IMR-90 (cell line): Measurements from ENCODE around the gene MYO9A. TPM values are rescaled to one million over a fixed set of nuclear protein-coding genes. Genes with fewer than 3 reads are reported as not detected.
A peak's percentile ranks its signal among the peaks of the same experiment; 100 is the strongest.

Source experiments
- ATAC-seq: fragments of 200-7000 bp; cut with Tn5 transposase; 2 replicates; pipeline ENCODE4 v1.9.1; 2020; ENCODE audit warnings: low read depth, mild to moderate bottlenecking, moderate library complexity
- BruUV-seq: library from RNA; stranded (reverse); fragments of 400-500 nt; replicated peaks from 2 replicates; lab custom pipeline; 2021; lab: Mats Ljungman, UMichigan
- CTCF ChIA-PET: fragments of 300-600 bp; formaldehyde crosslinking; extraction: SDS; loops from one replicate; lab custom pipeline; 2021; ENCODE audit warnings: antibody characterized with exemption; lab: Yijun Ruan, JAX
- POLR2A ChIA-PET: fragments of 300-600 bp; sonication (Branson Sonifier 250); formaldehyde crosslinking; loops from one replicate; lab custom pipeline; 2022; ENCODE audit warnings: antibody characterized with exemption; ENCODE audit not compliant: unreplicated experiment; lab: Charles Lee
- DNase-seq: peaks from one replicate; pipeline ENCODE4 v3.0.0; 2013
- H2AFZ ChIP-seq: replicated peaks from 2 replicates; pipeline ENCODE3; 2013; ENCODE audit warnings: low read length, mild to moderate bottlenecking; ENCODE audit not compliant: poor library complexity
- H2AK5ac ChIP-seq: 2 replicates; pipeline ENCODE4 v1.6.1; 2013; ENCODE audit warnings: low read depth, low read length, inconsistent platforms
- H2AK9ac ChIP-seq: replicated peaks from 2 replicates; pipeline ENCODE3; 2013; ENCODE audit warnings: mild to moderate bottlenecking, low read depth, low read length, moderate library complexity; ENCODE audit not compliant: poor library complexity
- H2BK120ac ChIP-seq: 2 replicates; pipeline ENCODE4 v1.6.1; 2013; ENCODE audit warnings: low read depth, low read length, inconsistent platforms
- H2BK15ac ChIP-seq: 3 replicates; pipeline ENCODE4 v1.6.1; 2013; ENCODE audit warnings: low read depth, low read length, inconsistent platforms
- H2BK20ac ChIP-seq: 2 replicates; pipeline ENCODE4 v1.6.1; 2013; ENCODE audit warnings: low read depth, mild to moderate bottlenecking, inconsistent platforms, low read length, moderate library complexity
- H2BK5ac ChIP-seq: 2 replicates; pipeline ENCODE4 v1.6.1; 2013; ENCODE audit warnings: mild to moderate bottlenecking, low read depth, low read length, inconsistent platforms; ENCODE audit not compliant: poor library complexity, severe bottlenecking
- H3K14ac ChIP-seq: replicated peaks from 2 replicates; pipeline ENCODE4 v1.6.1; 2013; ENCODE audit warnings: low read depth, low read length, inconsistent platforms
- H3K18ac ChIP-seq: 2 replicates; pipeline ENCODE4 v1.6.1; 2013; ENCODE audit warnings: low read depth, low read length, control low read depth
- H3K23ac ChIP-seq: 2 replicates; pipeline ENCODE4 v1.6.1; 2013; ENCODE audit warnings: low read depth, low read length, inconsistent platforms
- H3K27ac ChIP-seq: 2 replicates; pipeline ENCODE4 v1.5.1; 2013; ENCODE audit warnings: mild to moderate bottlenecking, control low read depth, low read length; ENCODE audit not compliant: insufficient read depth
- H3K27me3 ChIP-seq: 2 replicates; pipeline ENCODE4 v1.6.1; 2013; ENCODE audit warnings: low read length; ENCODE audit not compliant: control insufficient read depth, insufficient read depth
- H3K36me3 ChIP-seq: 2 replicates; pipeline ENCODE4 v1.6.1; 2013; ENCODE audit warnings: low read length, mixed read lengths; ENCODE audit not compliant: control insufficient read depth, insufficient read depth
- H3K4ac ChIP-seq: 2 replicates; pipeline ENCODE4 v1.6.1; 2013; ENCODE audit warnings: low read depth, low read length, inconsistent platforms
- H3K4me1 ChIP-seq: 2 replicates; pipeline ENCODE4 v1.6.1; 2013; ENCODE audit warnings: low read length, mixed read lengths; ENCODE audit not compliant: control insufficient read depth, insufficient read depth
- H3K4me2 ChIP-seq: 2 replicates; pipeline ENCODE4 v1.6.1; 2013; ENCODE audit warnings: low read depth, mild to moderate bottlenecking, control low read depth, low read length, moderate library complexity
- H3K4me3 ChIP-seq: 2 replicates; pipeline ENCODE4 v1.5.1; 2013; ENCODE audit warnings: low read depth, mild to moderate bottlenecking, control low read depth, low read length, moderate library complexity; ENCODE audit not compliant: insufficient read depth
- H3K56ac ChIP-seq: 2 replicates; pipeline ENCODE4 v1.6.1; 2013; ENCODE audit warnings: low read length, inconsistent platforms; ENCODE audit not compliant: insufficient read depth; ENCODE audit errors: extremely low read depth
- H3K79me1 ChIP-seq, 2 experiments: 2 replicates each; pipeline ENCODE4 v1.6.1; 2013; ENCODE audit warnings: low read length in 2 of 2, inconsistent platforms in 1 of 2, low read depth in 1 of 2
- H3K9ac ChIP-seq: 2 replicates; pipeline ENCODE4 v1.6.1; 2013; ENCODE audit warnings: low read depth, low read length, control low read depth
- H3K9me1 ChIP-seq: 2 replicates; pipeline ENCODE4 v1.6.1; 2013; ENCODE audit warnings: low read length, inconsistent platforms; ENCODE audit not compliant: insufficient read depth
- H3K9me3 ChIP-seq: 2 replicates; pipeline ENCODE4 v1.6.1; 2013; ENCODE audit warnings: low read length; ENCODE audit not compliant: control insufficient read depth, insufficient read depth
- H4K20me1 ChIP-seq: 2 replicates; pipeline ENCODE4 v1.6.1; 2013; ENCODE audit warnings: low read length, inconsistent platforms; ENCODE audit not compliant: insufficient read depth
- H4K5ac ChIP-seq: 2 replicates; pipeline ENCODE4 v1.6.1; 2013; ENCODE audit warnings: mild to moderate bottlenecking, low read depth, low read length, control low read depth
- H4K8ac ChIP-seq, 2 experiments: 2 replicates each; pipeline ENCODE4 v1.6.1; 2013; ENCODE audit warnings: low read depth in 2 of 2, low read length in 2 of 2, control low read depth in 1 of 2, inconsistent platforms in 1 of 2
- H4K91ac ChIP-seq: 2 replicates; pipeline ENCODE4 v1.6.1; 2013; ENCODE audit warnings: low read depth, low read length, inconsistent platforms; ENCODE audit not compliant: insufficient read depth
- BHLHE40 ChIP-seq: fragments of 150-350 bp; IDR thresholded peaks from 2 replicates; pipeline ENCODE4 v1.6.1; 2016; ENCODE audit warnings: mild to moderate bottlenecking, low read depth, low read length
- CEBPB ChIP-seq: IDR thresholded peaks from 2 replicates; pipeline ENCODE4 v1.6.1; 2012; ENCODE audit warnings: low read depth, low read length, improper control_type of control experiment
- CHD1 ChIP-seq: IDR thresholded peaks from 2 replicates; pipeline ENCODE4 v1.6.1; 2012; ENCODE audit warnings: low read depth, low read length, improper control_type of control experiment
- FOS ChIP-seq: fragments of 150-350 bp; IDR thresholded peaks from 2 replicates; pipeline ENCODE4 v1.6.1; 2016; ENCODE audit warnings: low read depth, low read length
- MAFK ChIP-seq: IDR thresholded peaks from 2 replicates; pipeline ENCODE4 v1.6.1; 2012; ENCODE audit warnings: low read depth, low read length, improper control_type of control experiment
- MAZ ChIP-seq: IDR thresholded peaks from 2 replicates; pipeline ENCODE4 v1.6.1; 2012; ENCODE audit warnings: low read depth, mild to moderate bottlenecking, low read length, improper control_type of control experiment, moderate library complexity, borderline replicate concordance
- MXI1 ChIP-seq: IDR thresholded peaks from 2 replicates; pipeline ENCODE4 v1.6.1; 2012; ENCODE audit warnings: low read depth, mild to moderate bottlenecking, low read length, moderate library complexity, borderline replicate concordance
- NFE2L2 ChIP-seq: fragments of 150-350 bp; IDR thresholded peaks from 2 replicates; pipeline ENCODE4 v1.6.1; 2016; ENCODE audit warnings: low read depth, mild to moderate bottlenecking, low read length
- POLR2A ChIP-seq: IDR thresholded peaks from 2 replicates; pipeline ENCODE4 v1.6.1; 2012; ENCODE audit warnings: mild to moderate bottlenecking, low read depth, low read length
- RAD21 ChIP-seq: IDR thresholded peaks from 2 replicates; pipeline ENCODE4 v1.6.1; 2012; ENCODE audit warnings: low read length, improper control_type of control experiment
- RCOR1 ChIP-seq: IDR thresholded peaks from 2 replicates; pipeline ENCODE4 v1.6.1; 2012; ENCODE audit warnings: mild to moderate bottlenecking, low read length, improper control_type of control experiment; ENCODE audit not compliant: insufficient replicate concordance
- RFX5 ChIP-seq: IDR thresholded peaks from 2 replicates; pipeline ENCODE4 v1.8.0; 2012; ENCODE audit warnings: low read depth, mild to moderate bottlenecking, low read length, moderate library complexity
- SMC3 ChIP-seq: fragments of 150-350 bp; IDR thresholded peaks from 2 replicates; pipeline ENCODE4 v1.6.1; 2016; ENCODE audit warnings: low read depth, mild to moderate bottlenecking, antibody characterized with exemption, low read length, moderate library complexity
- WGBS, 2 experiments: methylation state at CpG; one replicate each; pipeline versions ENCODE4 v1.1.5 to v1.1.7; 2013; ENCODE audit warnings: missing lambda C conversion rate in 2 of 2; ENCODE audit not compliant: insufficient read length in 1 of 2; ENCODE audit errors: extremely low coverage in 2 of 2; 5-methylcytosine and 5-hydroxymethylcytosine counted together
- dilution Hi-C: fragments of 300-500 bp; cut with HindIII; formaldehyde crosslinking; loops from one replicate; pipeline ENCODE4 v1.14.3; 2018; ENCODE audit warnings: low sequenced_read_pairs; ENCODE audit not compliant: unreplicated experiment
- in situ Hi-C: fragments of 300-500 bp; cut with MboI; formaldehyde crosslinking; loops from 3 replicates; pipeline ENCODE4 v1.14.3; 2019; ENCODE audit warnings: low sequenced_read_pairs, inconsistent platforms, mixed read lengths
- intact Hi-C: fragments of 100-400 bp; cut with micrococcal nuclease; formaldehyde crosslinking; loops from 2 replicates; pipeline ENCODE4 v1.10.0; 2022
- polyA plus RNA-seq, 3 experiments: library from polyadenylated mRNA; depleted of rRNA; stranded (reverse); fragments of >200 nt; gene quantifications; 2 replicates each; pipeline ENCODE4 v1.2.3, GENCODE V29; 2012; ENCODE audit warnings: low replicate concordance in 1 of 3
- total RNA-seq: library from RNA; depleted of rRNA; stranded (reverse); fragments of >200 nt; gene quantifications from 2 replicates; pipeline ENCODE4 v1.2.3, GENCODE V29; 2012
- TF ChIP-seq, protein P1 (sequence below): conservative IDR thresholded peaks from 2 replicates; pipeline ENCODE4 v1.5.1; 2012; ENCODE audit warnings: mild to moderate bottlenecking, low read depth, low read length, improper control_type of control experiment
- TF ChIP-seq, protein P2 (sequence below): fragments of 150-350 bp; IDR thresholded peaks from 2 replicates; pipeline ENCODE4 v1.6.1; 2016; ENCODE audit warnings: low read depth, mild to moderate bottlenecking, low read length, moderate library complexity, borderline replicate concordance
- TF ChIP-seq, protein P3 (sequence below): fragments of 150-350 bp; IDR thresholded peaks from 2 replicates; pipeline ENCODE4 v1.6.1; 2017; ENCODE audit warnings: mild to moderate bottlenecking, antibody characterized with exemption, low read length, low read depth

MYO9A gene
- total and polyA plus RNA-seq, 2 of the 4 experiments (the other 2 are of a cell fraction), result 6.0 to 49.5 TPM

DNA sequence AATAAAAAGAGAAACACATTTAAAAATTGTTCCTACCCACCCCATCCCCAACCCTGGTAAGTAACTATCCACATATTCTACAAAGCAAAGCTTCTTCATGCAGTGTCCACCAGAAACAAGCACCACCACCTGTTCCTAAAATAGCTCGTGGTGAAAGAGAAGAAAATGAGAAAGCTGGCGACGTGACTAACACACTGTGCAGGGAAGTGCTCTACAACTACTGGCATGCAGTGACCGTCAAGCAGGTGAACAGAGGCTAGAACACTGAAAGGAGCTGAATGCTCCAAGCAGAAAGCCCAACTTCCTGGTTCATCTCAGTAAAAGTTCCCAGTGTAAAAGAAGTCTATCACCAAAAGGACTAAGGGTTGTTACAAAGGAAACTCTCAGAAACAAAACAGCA is 226.9 kb downstream of the MYO9A start:
- H3K4ac ChIP-seq, result no peak overlapping the region
- H3K9me3 ChIP-seq, result no peaks in the 10 kb centered on the region
- TF ChIP-seq, protein P1, sequence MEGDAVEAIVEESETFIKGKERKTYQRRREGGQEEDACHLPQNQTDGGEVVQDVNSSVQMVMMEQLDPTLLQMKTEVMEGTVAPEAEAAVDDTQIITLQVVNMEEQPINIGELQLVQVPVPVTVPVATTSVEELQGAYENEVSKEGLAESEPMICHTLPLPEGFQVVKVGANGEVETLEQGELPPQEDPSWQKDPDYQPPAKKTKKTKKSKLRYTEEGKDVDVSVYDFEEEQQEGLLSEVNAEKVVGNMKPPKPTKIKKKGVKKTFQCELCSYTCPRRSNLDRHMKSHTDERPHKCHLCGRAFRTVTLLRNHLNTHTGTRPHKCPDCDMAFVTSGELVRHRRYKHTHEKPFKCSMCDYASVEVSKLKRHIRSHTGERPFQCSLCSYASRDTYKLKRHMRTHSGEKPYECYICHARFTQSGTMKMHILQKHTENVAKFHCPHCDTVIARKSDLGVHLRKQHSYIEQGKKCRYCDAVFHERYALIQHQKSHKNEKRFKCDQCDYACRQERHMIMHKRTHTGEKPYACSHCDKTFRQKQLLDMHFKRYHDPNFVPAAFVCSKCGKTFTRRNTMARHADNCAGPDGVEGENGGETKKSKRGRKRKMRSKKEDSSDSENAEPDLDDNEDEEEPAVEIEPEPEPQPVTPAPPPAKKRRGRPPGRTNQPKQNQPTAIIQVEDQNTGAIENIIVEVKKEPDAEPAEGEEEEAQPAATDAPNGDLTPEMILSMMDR, result no peak
- TF ChIP-seq, protein P2, sequence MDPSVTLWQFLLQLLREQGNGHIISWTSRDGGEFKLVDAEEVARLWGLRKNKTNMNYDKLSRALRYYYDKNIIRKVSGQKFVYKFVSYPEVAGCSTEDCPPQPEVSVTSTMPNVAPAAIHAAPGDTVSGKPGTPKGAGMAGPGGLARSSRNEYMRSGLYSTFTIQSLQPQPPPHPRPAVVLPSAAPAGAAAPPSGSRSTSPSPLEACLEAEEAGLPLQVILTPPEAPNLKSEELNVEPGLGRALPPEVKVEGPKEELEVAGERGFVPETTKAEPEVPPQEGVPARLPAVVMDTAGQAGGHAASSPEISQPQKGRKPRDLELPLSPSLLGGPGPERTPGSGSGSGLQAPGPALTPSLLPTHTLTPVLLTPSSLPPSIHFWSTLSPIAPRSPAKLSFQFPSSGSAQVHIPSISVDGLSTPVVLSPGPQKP, result no peak
- TF ChIP-seq NFE2L2, result no peak
- TF ChIP-seq SMC3, result no peak
- TF ChIP-seq BHLHE40, result no peak
- no peak for TF ChIP-seq FOS
- no peak for TF ChIP-seq MXI1
- TF ChIP-seq RFX5, result no peak
- TF ChIP-seq CHD1, result no peak
- TF ChIP-seq RAD21, result no peak
- no peak for TF ChIP-seq POLR2A
- no peak for TF ChIP-seq MAFK
- no peak for TF ChIP-seq CEBPB
- no peak for TF ChIP-seq MAZ
- no peak for TF ChIP-seq RCOR1
- TF ChIP-seq, protein P3, sequence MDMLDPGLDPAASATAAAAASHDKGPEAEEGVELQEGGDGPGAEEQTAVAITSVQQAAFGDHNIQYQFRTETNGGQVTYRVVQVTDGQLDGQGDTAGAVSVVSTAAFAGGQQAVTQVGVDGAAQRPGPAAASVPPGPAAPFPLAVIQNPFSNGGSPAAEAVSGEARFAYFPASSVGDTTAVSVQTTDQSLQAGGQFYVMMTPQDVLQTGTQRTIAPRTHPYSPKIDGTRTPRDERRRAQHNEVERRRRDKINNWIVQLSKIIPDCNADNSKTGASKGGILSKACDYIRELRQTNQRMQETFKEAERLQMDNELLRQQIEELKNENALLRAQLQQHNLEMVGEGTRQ, result no peak
- no peak overlapping the region for H2AFZ ChIP-seq
- intact Hi-C loops (no loop called here), dilution Hi-C loops (no loop called here), in situ Hi-C loops (no loop called here)
- H4K91ac ChIP-seq, result no peak overlapping the region
- no peaks in the 10 kb centered on the region for H3K4me1 ChIP-seq
- H3K36me3 ChIP-seq, result peaks cover 2% of the 10 kb centered on the region; the same call in 1 of the 2 replicates
- H3K9me1 ChIP-seq, result 0 out of 2 replicates have a peak, but pooled peaks cover 2% of the 10 kb centered on the region
- no peak overlapping the region for H2BK15ac ChIP-seq
- H3K4me3 ChIP-seq, result no peak overlapping the region
- no peak overlapping the region for H2AK5ac ChIP-seq
- no peak overlapping the region for H3K56ac ChIP-seq
- H2AK9ac ChIP-seq, result no peak overlapping the region
- no peak overlapping the region for H3K27ac ChIP-seq
- no peak overlapping the region for H3K9ac ChIP-seq
- WGBS, 2 experiments, result no CpG with 5 or more reads among the region's 4 CpGs
- no TSS peak for BruUV-seq
- H2BK5ac ChIP-seq, result no peak overlapping the region
- DNase-seq (peak; percentile 0), ATAC-seq (no peak)
- no peaks in the 10 kb centered on the region for H4K20me1 ChIP-seq
- POLR2A ChIA-PET, result no interaction called here
- H3K23ac ChIP-seq, result no peak overlapping the region
- no peak overlapping the region for H2BK20ac ChIP-seq
- no peaks in the 10 kb centered on the region for H3K27me3 ChIP-seq
- H3K4me2 ChIP-seq, result no peak overlapping the region
- H3K79me1 ChIP-seq, result no peaks in the 10 kb centered on the region
- H3K14ac ChIP-seq, result no peak overlapping the region
- no peak overlapping the region for H2BK120ac ChIP-seq
- CTCF ChIA-PET, result interaction anchor here (0.9 kb wide), 1 partner anchor 12 kb away, joined by 4 read pairs; no protein-coding TSS in a partner anchor
- H4K8ac ChIP-seq, result no peak overlapping the region
- H3K18ac ChIP-seq, result no peak overlapping the region
- no peak overlapping the region for H4K5ac ChIP-seq
